CD4-positive, alpha-beta T cell treated with Interleukin-17A for 4 hours (primary cell): ENCODE measurements around the gene KCNC4.

Experiments used
- DNase-seq: peaks from one replicate; pipeline ENCODE4 v3.0.0-alpha.2; 2020; ENCODE audit warnings: mixed read lengths

KCNC4 gene

DNA sequence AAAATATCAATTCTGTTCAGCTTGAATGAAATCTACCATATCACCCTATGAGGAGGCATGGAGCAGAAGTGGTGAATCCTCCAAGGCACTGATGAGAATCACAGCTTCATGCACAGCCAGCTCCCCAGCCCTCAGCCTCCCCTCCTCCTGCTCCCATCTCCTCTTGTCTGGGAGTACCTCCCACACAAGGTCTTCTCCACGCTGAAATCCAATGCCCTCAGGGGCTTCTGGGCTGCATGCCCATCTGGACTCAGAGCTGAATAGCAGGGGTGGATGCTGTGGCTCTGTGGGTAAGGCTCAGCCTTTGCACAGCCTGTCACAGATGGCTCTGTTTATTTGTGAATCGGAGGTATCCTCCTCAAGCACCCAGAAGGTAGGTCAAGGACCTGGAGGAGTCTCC lies 48.6 kb downstream of the KCNC4 start:
- no peak for DNase-seq

DNA sequence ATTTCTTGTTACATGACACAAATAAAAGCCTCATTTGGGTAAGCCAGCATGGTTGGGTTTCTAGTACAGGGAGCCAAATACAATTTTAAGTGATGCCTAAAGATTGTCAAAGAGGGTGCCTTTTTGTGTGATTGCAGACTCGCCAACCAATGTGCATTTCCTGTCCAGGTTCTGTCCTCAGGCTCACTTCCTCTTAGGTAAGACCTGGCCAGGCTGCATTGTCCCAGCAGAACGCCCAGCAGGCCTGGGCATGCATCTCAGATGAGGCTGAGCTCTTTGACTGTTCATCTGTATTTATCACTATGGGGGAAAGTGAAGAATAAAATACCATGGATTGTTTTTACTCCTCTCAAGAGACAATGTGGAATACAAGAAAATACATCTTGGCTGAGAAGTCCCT lies 49.7 kb downstream of the KCNC4 start:
- no peak for DNase-seq
